NCI-H128 (cell line): ENCODE data around the gene GABRA5.

Experiments used
- DNase-seq: peaks from one replicate; lab custom pipeline; 2025; ENCODE audit not compliant: unreplicated experiment; lab: John Stamatoyannopoulos, UW

Gene GABRA5

GRCh38 chr15:26985050-26985449, 118.2 kb downstream of the GABRA5 start:
- no peak for DNase-seq

DNA sequence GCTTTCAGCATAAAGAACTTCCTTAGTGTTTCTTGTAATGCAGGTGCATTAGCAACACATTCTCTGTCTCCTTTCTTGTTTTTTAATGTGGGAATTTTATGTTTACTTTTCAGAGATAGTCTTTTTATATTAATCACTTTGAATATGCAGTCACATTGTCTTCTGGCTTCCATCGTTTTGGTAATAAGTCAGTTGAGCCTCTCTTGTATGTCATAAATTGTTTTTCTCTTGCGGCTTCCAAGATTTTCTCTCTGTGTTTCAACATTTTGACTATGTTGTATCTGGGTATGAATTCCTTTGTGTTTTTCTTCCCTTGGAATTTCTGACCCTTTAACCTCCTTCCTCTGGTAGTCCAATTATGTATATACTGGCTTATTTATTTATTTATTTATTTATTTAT, 129.4 kb downstream of the GABRA5 start:
- DNase-seq = no peak
